ENCODE data around the gene MYMK. TPM values are rescaled to one million over a fixed set of nuclear protein-coding genes. Genes with fewer than 3 reads are reported as not detected.
A peak's percentile ranks its signal among the peaks of the same experiment; 100 is the strongest.

The MYMK gene
- total and polyA plus RNA-seq, 2 of the 13 experiments (the other 11 are each of a cell fraction or from before 2014, with no cell fraction given) = not detected

- BruUV-seq (replicated peaks) = no TSS peak
- Histone ChIP-seq H3K36me3 (replicated peaks in 1 of 2; ENCODE audit: control insufficient read depth in 1 of 2, insufficient read depth in 2 of 2, low read length in 2 of 2) (0 out of 5 replicates have a peak, but pooled peaks cover 0 to 3% of the 10 kb centered on the region in 2 experiments), H3K4me1 (ENCODE audit: insufficient read depth, low read length) (peaks cover 23% of the 10 kb centered on the region), H4K20me1 (ENCODE audit: insufficient read depth, low read length) (0 out of 2 replicates have a peak, but pooled peaks cover 2% of the 10 kb centered on the region), H3K27me3 (ENCODE audit: control insufficient read depth in 1 of 2, insufficient read depth in 2 of 2, low read length in 2 of 2) (peaks cover 4 to 30% of the 10 kb centered on the region in 2 experiments), H3K4me2 (ENCODE audit: low read depth, low read length) (peak within 1 kb of the TSS; percentile 82), H3K79me2 (ENCODE audit: insufficient read depth, low read length) (no peaks in the 10 kb centered on the region), H2AFZ (ENCODE audit: low read length) (no peak within 1 kb of the TSS), H3K9ac (ENCODE audit: insufficient read depth, low read depth, low read length) (peak within 1 kb of the TSS; percentile 62), H3K27ac (ENCODE audit: extremely low read length, insufficient read depth, low read length) (peak within 1 kb of the TSS; percentile 66), H3K9me3 (ENCODE audit: low read length) (no peaks in the 10 kb centered on the region), H3K4me3 (replicated peaks in 1 of 3; ENCODE audit: insufficient read depth in 1 of 3, low read depth in 2 of 3, low read length in 3 of 3) (peak within 1 kb of the TSS; percentile 68 to 76 (median 69))
- ChIA-PET CTCF (ENCODE audit: low intra/inter-chr PET ratio, low total read pairs) (no interaction called here), POLR2A (interaction anchor here (0.6 to 3.9 kb wide), 12 partner anchors 10 to 236 kb away, joined by 3 to 50 read pairs (median 6); partner anchors contain the start of genes CACFD1, MED22, RPL7A and SURF1)
- ATAC-seq (peak; percentile 98), FAIRE-seq (no peak), DNase-seq (ENCODE audit: low spot score) (peak; percentile 63)
- intact Hi-C loops (cut with micrococcal nuclease; ENCODE audit: unreplicated experiment) (loop anchor here (1.0 kb wide), 1 partner anchor 19 kb away; no protein-coding TSS in a partner anchor), in situ Hi-C loops (cut with HindIII; ENCODE audit: extremely low pct_ligation_motif_present, low pct_unique_long_range_greater_than_20kb) (no loop called here)
- 3% methylated on average over 10 of the region's 84 CpGs for WGBS (ENCODE audit: low lambda C conversion rate)
- 0 out of 2 replicates have a peak, but pooled peaks have one; percentile 40 for TF ChIP-seq ZNF674 (CRISPR knock-in tag; IDR thresholded peaks at IDR 0.05; ENCODE audit: low read depth)
- TF ChIP-seq XRCC5 (optimal IDR thresholded peaks at IDR 0.05; ENCODE audit: low read length) = peak; percentile 43
- TF ChIP-seq ZNF496 (CRISPR knock-in tag; IDR thresholded peaks at IDR 0.05; ENCODE audit: insufficient replicate concordance) = no peak
- no peak for TF ChIP-seq ZNF292 (CRISPR knock-in tag; IDR thresholded peaks at IDR 0.05; ENCODE audit: borderline replicate concordance, low read depth)
- peak; percentile 11; the same call in 1 of the 2 replicates for TF ChIP-seq CBX5 (CRISPR knock-in tag; IDR thresholded peaks at IDR 0.05; ENCODE audit: borderline replicate concordance)
- no peak for TF ChIP-seq ZNF530 (CRISPR knock-in tag; IDR thresholded peaks at IDR 0.05; ENCODE audit: low read depth)
- 0 out of 2 replicates have a peak, but pooled peaks have one; percentile 47 for TF ChIP-seq ESRRA (CRISPR knock-in tag; IDR thresholded peaks at IDR 0.05; ENCODE audit: low read depth)
- TF ChIP-seq ZNF44 (CRISPR knock-in tag; IDR thresholded peaks at IDR 0.05) = peak; percentile 66; the same call in 1 of the 2 replicates
- no peak for TF ChIP-seq EHMT2 (IDR thresholded peaks at IDR 0.05; ENCODE audit: borderline replicate concordance, low read depth, low read length)
- no peak for TF ChIP-seq ZNF790 (CRISPR knock-in tag; IDR thresholded peaks at IDR 0.05; ENCODE audit: borderline replicate concordance)
- TF ChIP-seq, protein P1, sequence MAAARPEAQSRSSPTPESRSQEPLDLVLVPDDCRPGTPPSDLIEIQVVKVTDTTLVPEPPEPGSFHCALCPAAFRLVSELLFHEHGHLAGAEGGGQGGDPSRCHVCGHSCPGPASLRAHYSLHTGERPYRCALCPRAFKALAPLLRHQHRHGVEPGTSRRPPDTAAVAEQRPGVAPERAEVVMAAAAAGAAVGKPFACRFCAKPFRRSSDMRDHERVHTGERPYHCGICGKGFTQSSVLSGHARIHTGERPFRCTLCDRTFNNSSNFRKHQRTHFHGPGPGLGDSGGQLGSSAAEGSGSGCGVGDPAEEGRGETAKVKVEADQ (CRISPR knock-in tag; IDR thresholded peaks at IDR 0.05; ENCODE audit: borderline replicate concordance) = peak; percentile 26; the same call in 1 of the 2 replicates
- peak; percentile 34; the same call in 1 of the 2 replicates for TF ChIP-seq ETV5 (CRISPR knock-in tag; IDR thresholded peaks at IDR 0.05; ENCODE audit: borderline replicate concordance)
- 0 out of 2 replicates have a peak, but pooled peaks have one; percentile 29 for TF ChIP-seq ZNF746 (CRISPR knock-in tag; IDR thresholded peaks at IDR 0.05)
Observed at GRCh38 chr9:133478851-133479711, 45.7 kb downstream of the MYMK start, which contains the start of gene SLC2A6. TSS of gene SLC2A6 (minus strand) at chr9:133479099. CDS start at chr9:133479059, 40 bp downstream.
